Measurements from ENCODE around the gene PSMB2. TPM values are rescaled to one million over a fixed set of nuclear protein-coding genes. Genes with fewer than 3 reads are reported as not detected.
"Not testable (repeated sequence)": the region's sequence is repeated elsewhere in the genome, so short reads cannot be mapped to it uniquely, and the experiment has no call there.

PSMB2 gene
- total RNA-seq, 4 donors from 2014 or later = 37.9 to 50.2 (median 43.1) TPM

GRCh38 chr1:35577071-35577998 lies 64.0 kb downstream of the PSMB2 start:
- 8 to 10% methylated on average over 16 to 20 of the region's 70 CpGs for WGBS, 2 donors
- no peaks in the 10 kb centered on the region for H3K9me3 ChIP-seq
- H3K4me3 ChIP-seq (replicated peaks in 1 of 3) = peak overlapping the region in 2 of 3 donors; percentile 14 to 28
- peak; percentile 37 to 53 for DNase-seq
- H3K4me1 ChIP-seq = peaks cover 13 to 26% of the 10 kb centered on the region in 2 donors
- TF ChIP-seq POLR2A (IDR thresholded peaks at IDR 0.05) = no peak
- TF ChIP-seq CTCF (IDR thresholded peaks at IDR 0.05) = no peak
- H3K27me3 ChIP-seq = peaks cover 16% of the 10 kb centered on the region
- H3K36me3 ChIP-seq = no peaks in the 10 kb centered on the region
- H3K27ac ChIP-seq = no peak overlapping the region
- intact Hi-C loops (cut with DNase I) = no loop called here

GRCh38 chr1:35576766-35577070 lies 64.6 kb downstream of the PSMB2 start:
- H3K36me3 ChIP-seq; intact Hi-C loops (cut with DNase I); H3K9me3 ChIP-seq; H3K27ac ChIP-seq; DNase-seq: not testable (repeated sequence)
- Histone ChIP-seq H3K27me3 (peaks cover 16% of the 10 kb centered on the region), H3K4me3 (replicated peaks in 1 of 3) (peak overlapping the region in 1 of 3 donors; percentile 28), H3K4me1 (peaks cover 13 to 26% of the 10 kb centered on the region in 2 donors)
- 32 to 69% methylated on average over 2 to 14 of the region's 37 CpGs for WGBS, 2 donors

GRCh38 chr1:35576061-35576765 lies 65.1 kb downstream of the PSMB2 start:
- Histone ChIP-seq H3K9me3 (no peaks in the 10 kb centered on the region), H3K27me3 (peaks cover 16% of the 10 kb centered on the region), H3K36me3 (no peaks in the 10 kb centered on the region), H3K4me1 (peaks cover 13 to 26% of the 10 kb centered on the region in 2 donors), H3K27ac (no peak overlapping the region), H3K4me3 (replicated peaks in 1 of 3) (no peak overlapping the region)
- no peak for DNase-seq
- no peak for TF ChIP-seq CTCF (IDR thresholded peaks at IDR 0.05)
- TF ChIP-seq POLR2A (IDR thresholded peaks at IDR 0.05) = no peak
- 72% methylated on average over 10 of the region's 10 CpGs for WGBS, 2 donors
- intact Hi-C loops (cut with DNase I) = no loop called here

GRCh38 chr1:35575416-35575958 lies 65.8 kb downstream of the PSMB2 start:
- no peak overlapping the region for H3K4me3 ChIP-seq (replicated peaks in 1 of 3)
- H3K36me3 ChIP-seq = no peaks in the 10 kb centered on the region
- no peak for DNase-seq
- no peaks in the 10 kb centered on the region for H3K9me3 ChIP-seq
- H3K27me3 ChIP-seq = peaks cover 16% of the 10 kb centered on the region
- H3K27ac ChIP-seq = no peak overlapping the region
- intact Hi-C loops (cut with DNase I) = no loop called here
- TF ChIP-seq CTCF (IDR thresholded peaks at IDR 0.05) (no peak), POLR2A (IDR thresholded peaks at IDR 0.05) (no peak)
- 95 to 98% methylated on average over 5 of the region's 5 CpGs for WGBS, 2 donors
- H3K4me1 ChIP-seq = peaks cover 13 to 26% of the 10 kb centered on the region in 2 donors

- TF ChIP-seq CTCF (IDR thresholded peaks at IDR 0.05) = no peak
- no peak for TF ChIP-seq POLR2A (IDR thresholded peaks at IDR 0.05)
- intact Hi-C loops (cut with DNase I) = no loop called here
These were observed 66.5 kb downstream of the PSMB2 start for GRCh38 chr1:35574655-35575415.

More at GRCh38 chr1:35574655-35575415, 66.5 kb downstream of the PSMB2 start:
- H3K36me3 ChIP-seq = no peaks in the 10 kb centered on the region
- H3K27ac ChIP-seq = no peak overlapping the region
- H3K4me3 ChIP-seq (replicated peaks in 1 of 3) = no peak overlapping the region
- peaks cover 13 to 26% of the 10 kb centered on the region in 2 donors for H3K4me1 ChIP-seq
- H3K27me3 ChIP-seq = peaks cover 16% of the 10 kb centered on the region
- DNase-seq = no peak
- 84 to 88% methylated on average over 22 to 30 of the region's 30 CpGs for WGBS, 2 donors
- no peaks in the 10 kb centered on the region for H3K9me3 ChIP-seq

Measured in thyroid gland (tissue), 4 donors.